ENCODE measurements around the gene ASRGL1. TPM values are rescaled to one million over a fixed set of nuclear protein-coding genes. Genes with fewer than 3 reads are reported as not detected.

The ASRGL1 gene
- total RNA-seq: 10 to 100 TPM; 27.6 to 93.0 TPM

DNA sequence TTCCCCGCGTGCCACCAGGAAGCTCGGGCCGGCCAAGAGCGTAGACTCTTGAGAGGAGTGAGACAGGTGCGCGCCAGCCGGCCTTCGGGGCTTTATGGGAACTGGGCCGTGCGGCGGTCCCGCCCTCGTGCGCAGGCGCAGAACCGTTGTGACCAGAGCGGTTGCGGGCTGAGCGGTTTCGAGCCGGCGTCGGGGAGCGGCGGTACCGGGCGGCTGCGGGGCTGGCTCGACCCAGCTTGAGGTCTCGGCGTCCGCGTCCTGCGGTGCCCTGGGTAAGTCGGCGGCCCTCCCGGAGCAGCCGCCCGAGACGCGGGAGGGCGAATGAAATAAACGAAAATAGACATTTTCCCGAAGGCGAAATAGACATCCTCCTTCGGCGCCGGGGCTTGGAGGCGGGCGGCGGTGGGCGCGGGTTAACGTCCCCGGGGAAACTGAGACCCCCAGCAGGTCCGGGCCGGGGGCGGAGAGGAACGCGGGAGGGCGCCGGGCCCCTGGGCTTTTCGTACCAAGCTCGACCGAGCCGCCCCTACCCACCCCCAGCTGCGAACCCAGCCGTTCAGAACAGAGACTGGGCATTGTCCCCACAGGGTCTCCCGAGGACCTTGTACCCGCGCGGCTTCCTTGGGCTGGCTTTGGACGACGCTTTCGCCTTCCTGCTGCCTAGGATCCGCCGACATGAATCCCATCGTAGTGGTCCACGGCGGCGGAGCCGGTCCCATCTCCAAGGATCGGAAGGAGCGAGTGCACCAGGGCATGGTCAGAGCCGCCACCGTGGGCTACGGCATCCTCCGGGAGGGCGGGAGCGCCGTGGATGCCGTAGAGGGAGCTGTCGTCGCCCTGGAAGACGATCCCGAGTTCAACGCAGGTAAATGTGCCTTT lies at the start of gene ASRGL1:
TSS of gene ASRGL1 (plus strand) at position 146 of the 879 bp plus-strand sequence. CDS start at position 676, 530 bp downstream.
- H3K27ac ChIP-seq: peak within 1 kb of the TSS; percentile 63 to 67
- peaks cover 3% of the 10 kb centered on the region for H3K4me1 ChIP-seq (replicated peaks)
- H3K27me3 ChIP-seq (replicated peaks; ENCODE audit: insufficient read depth): no peaks in the 10 kb centered on the region
- intact Hi-C loops (cut with DNase I): loop anchor here (5.0 kb wide), 1 partner anchor 35 kb away; no protein-coding TSS in a partner anchor
- WGBS: under 1% methylated on average over 56 of the region's 98 CpGs
- no peaks in the 10 kb centered on the region for H3K9me3 ChIP-seq
- DNase-seq (ENCODE audit: low spot score): peak; percentile 80
- H3K4me3 ChIP-seq: peak within 1 kb of the TSS; percentile 59 to 61
- peak; percentile 82 for TF ChIP-seq POLR2AphosphoS5 (IDR thresholded peaks at IDR 0.05)
- TF ChIP-seq POLR2A (IDR thresholded peaks at IDR 0.05): peak; percentile 50
- TF ChIP-seq, protein P1, sequence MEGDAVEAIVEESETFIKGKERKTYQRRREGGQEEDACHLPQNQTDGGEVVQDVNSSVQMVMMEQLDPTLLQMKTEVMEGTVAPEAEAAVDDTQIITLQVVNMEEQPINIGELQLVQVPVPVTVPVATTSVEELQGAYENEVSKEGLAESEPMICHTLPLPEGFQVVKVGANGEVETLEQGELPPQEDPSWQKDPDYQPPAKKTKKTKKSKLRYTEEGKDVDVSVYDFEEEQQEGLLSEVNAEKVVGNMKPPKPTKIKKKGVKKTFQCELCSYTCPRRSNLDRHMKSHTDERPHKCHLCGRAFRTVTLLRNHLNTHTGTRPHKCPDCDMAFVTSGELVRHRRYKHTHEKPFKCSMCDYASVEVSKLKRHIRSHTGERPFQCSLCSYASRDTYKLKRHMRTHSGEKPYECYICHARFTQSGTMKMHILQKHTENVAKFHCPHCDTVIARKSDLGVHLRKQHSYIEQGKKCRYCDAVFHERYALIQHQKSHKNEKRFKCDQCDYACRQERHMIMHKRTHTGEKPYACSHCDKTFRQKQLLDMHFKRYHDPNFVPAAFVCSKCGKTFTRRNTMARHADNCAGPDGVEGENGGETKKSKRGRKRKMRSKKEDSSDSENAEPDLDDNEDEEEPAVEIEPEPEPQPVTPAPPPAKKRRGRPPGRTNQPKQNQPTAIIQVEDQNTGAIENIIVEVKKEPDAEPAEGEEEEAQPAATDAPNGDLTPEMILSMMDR (IDR thresholded peaks at IDR 0.05): peak in 1 of 4 experiments; percentile 19
- H3K36me3 ChIP-seq: no peaks in the 10 kb centered on the region

DNA sequence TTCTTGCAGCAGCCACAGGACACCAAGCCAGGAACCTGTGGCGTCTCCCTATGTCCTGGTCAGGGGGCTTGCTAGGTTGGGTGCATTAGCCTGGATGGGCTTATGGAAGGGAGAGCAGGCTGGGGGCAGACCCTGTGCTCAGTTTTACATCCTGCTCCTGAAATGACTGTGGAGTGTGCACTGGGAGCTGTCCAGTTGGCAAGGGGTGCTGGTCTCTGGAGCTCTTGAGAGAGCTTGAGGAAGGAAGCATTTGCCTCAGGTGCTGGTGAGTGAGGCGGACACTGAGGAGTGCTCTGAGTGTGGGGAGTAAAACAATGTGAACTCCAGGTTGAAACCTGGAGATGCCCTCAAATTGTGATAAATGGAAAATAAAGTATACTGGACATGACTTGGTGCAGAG lies 41.7 kb upstream of the ASRGL1 start:
- Histone ChIP-seq H3K36me3 (no peaks in the 10 kb centered on the region), H3K9me3 (no peaks in the 10 kb centered on the region), H3K27me3 (replicated peaks; ENCODE audit: insufficient read depth) (no peaks in the 10 kb centered on the region), H3K4me3 (no peak overlapping the region), H3K27ac (no peak overlapping the region), H3K4me1 (replicated peaks) (no peaks in the 10 kb centered on the region)
- 37% methylated on average over 2 of the region's 2 CpGs for WGBS
- intact Hi-C loops (cut with DNase I): no loop called here
- peak; percentile 13 for DNase-seq (ENCODE audit: low spot score)
- no peak for TF ChIP-seq POLR2AphosphoS5 (IDR thresholded peaks at IDR 0.05)
- no peak for TF ChIP-seq POLR2A (IDR thresholded peaks at IDR 0.05)
- TF ChIP-seq, protein P1 (IDR thresholded peaks at IDR 0.05): no peak

DNA sequence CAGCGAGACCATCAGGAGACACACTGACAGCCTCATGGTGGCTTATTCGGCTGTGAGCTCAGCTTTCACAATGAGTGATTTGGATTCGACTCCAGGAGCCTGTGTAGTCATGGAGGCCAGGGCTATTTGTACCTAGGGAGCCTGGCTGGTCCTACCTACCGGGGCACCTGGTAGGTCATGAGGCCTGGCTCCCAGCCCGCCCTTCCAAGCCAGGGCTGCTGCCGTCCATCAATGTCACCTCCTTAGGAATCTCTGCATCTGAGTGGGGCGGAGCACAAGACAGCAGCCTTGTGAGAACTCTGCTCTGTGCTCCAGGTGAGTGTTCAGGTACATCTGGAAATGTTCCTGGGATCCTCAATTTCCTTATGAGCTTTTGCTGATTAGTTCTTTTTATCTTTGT lies 38.3 kb upstream of the ASRGL1 start, which contains the start of gene SCGB1D4:
TSS of gene SCGB1D4 (minus strand) at position 101 of the 400 bp plus-strand sequence. CDS start at position 36, 65 bp downstream.
- no peaks in the 10 kb centered on the region for H3K36me3 ChIP-seq
- no peak within 1 kb of the TSS for H3K27ac ChIP-seq
- intact Hi-C loops (cut with DNase I): no loop called here
- no peaks in the 10 kb centered on the region for H3K27me3 ChIP-seq (replicated peaks; ENCODE audit: insufficient read depth)
- no peaks in the 10 kb centered on the region for H3K9me3 ChIP-seq
- WGBS: 54% methylated on average over 7 of the region's 7 CpGs
- no peak within 1 kb of the TSS for H3K4me3 ChIP-seq
- no peaks in the 10 kb centered on the region for H3K4me1 ChIP-seq (replicated peaks)
- DNase-seq (ENCODE audit: low spot score): no peak
- TF ChIP-seq POLR2A (IDR thresholded peaks at IDR 0.05) (no peak), POLR2AphosphoS5 (IDR thresholded peaks at IDR 0.05) (no peak)
- TF ChIP-seq, protein P1 (IDR thresholded peaks at IDR 0.05): no peak

DNA sequence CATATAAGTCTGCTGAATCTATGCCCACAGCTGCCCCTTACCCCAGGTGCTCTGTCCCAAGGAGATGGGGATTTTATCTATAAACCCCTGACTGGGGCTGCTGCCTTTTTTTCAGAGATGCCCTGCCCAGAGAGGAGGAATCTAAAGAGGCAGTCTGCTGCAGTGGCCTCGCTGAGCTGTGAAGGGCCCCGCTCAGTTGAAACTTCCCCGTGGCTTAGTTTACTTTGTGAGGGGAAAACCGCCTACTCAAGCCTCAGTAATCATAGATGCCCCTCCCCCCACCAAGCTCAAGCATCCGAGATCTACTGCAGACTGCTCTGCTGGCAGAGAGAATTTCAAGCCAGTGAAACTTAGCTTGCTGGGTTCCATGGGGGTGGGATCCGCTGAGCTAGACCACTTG lies 31.0 kb upstream of the ASRGL1 start:
- Histone ChIP-seq H3K9me3 (no peaks in the 10 kb centered on the region), H3K4me1 (replicated peaks) (no peaks in the 10 kb centered on the region), H3K36me3 (no peaks in the 10 kb centered on the region), H3K4me3 (no peak overlapping the region), H3K27me3 (replicated peaks; ENCODE audit: insufficient read depth) (no peaks in the 10 kb centered on the region), H3K27ac (no peak overlapping the region)
- intact Hi-C loops (cut with DNase I): no loop called here
- TF ChIP-seq POLR2A (IDR thresholded peaks at IDR 0.05): no peak
- no peak for TF ChIP-seq POLR2AphosphoS5 (IDR thresholded peaks at IDR 0.05)
- TF ChIP-seq, protein P1 (IDR thresholded peaks at IDR 0.05): no peak
- 26% methylated on average over 6 of the region's 6 CpGs for whole genome bisulfite sequencing
- DNase-seq (ENCODE audit: low spot score): no peak
